Neural crest cell (in vitro differentiated cells): ENCODE measurements around the gene TMEM72. TPM values are rescaled to one million over a fixed set of nuclear protein-coding genes. Genes with fewer than 3 reads are reported as not detected.

Experiments
- DNase-seq: peaks from one replicate; pipeline ENCODE4 v3.0.0; 2021; ENCODE audit warnings: low read depth, mixed read lengths, low spot score
- H3K27ac Mint-ChIP-seq: one replicate; pipeline ENCODE4 v1.8.0; 2021; ENCODE audit warnings: mild to moderate bottlenecking, mixed read lengths; ENCODE audit not compliant: unreplicated experiment
- H3K27me3 Mint-ChIP-seq: 2 replicates; pipeline ENCODE4 v1.8.0; 2021; ENCODE audit warnings: low read depth, mild to moderate bottlenecking, mixed read lengths
- H3K36me3 Mint-ChIP-seq: 2 replicates; pipeline ENCODE4 v1.8.0; 2021; ENCODE audit warnings: low read depth, mild to moderate bottlenecking, mixed read lengths
- H3K4me1 Mint-ChIP-seq: 2 replicates; pipeline ENCODE4 v1.8.0; 2021; ENCODE audit warnings: mixed read lengths
- H3K4me3 Mint-ChIP-seq: one replicate; pipeline ENCODE4 v1.8.0; 2021; ENCODE audit warnings: mild to moderate bottlenecking, mixed read lengths
- H3K9me3 Mint-ChIP-seq: 2 replicates; pipeline ENCODE4 v1.8.0; 2021; ENCODE audit warnings: mixed read lengths
- CTCF ChIP-seq: fragments of 200-600 bp; sonication (generic); conservative IDR thresholded peaks from 2 replicates; pipeline ENCODE4 v1.5.0; 2021; ENCODE audit warnings: antibody characterized with exemption, mild to moderate bottlenecking
- total RNA-seq: library from RNA; stranded (reverse); gene quantifications from 2 replicates; pipeline ENCODE4 v1.2.1, GENCODE V29; 2021

Gene TMEM72
- total RNA-seq, 1 donor from 2014 or later = not detected

GRCh38 chr10:44966129-44966815 lies 55.1 kb downstream of the TMEM72 start:
- no peak overlapping the region for H3K27ac Mint-ChIP-seq
- H3K9me3 Mint-ChIP-seq = no peaks in the 10 kb centered on the region
- no peak for DNase-seq
- peaks cover 74% of the 10 kb centered on the region for H3K4me1 Mint-ChIP-seq
- peak overlapping the region; percentile 39 for H3K4me3 Mint-ChIP-seq
- H3K36me3 Mint-ChIP-seq = peaks cover 5% of the 10 kb centered on the region
- H3K27me3 Mint-ChIP-seq = no peaks in the 10 kb centered on the region
- TF ChIP-seq CTCF = no peak

GRCh38 chr10:44966816-44967509 lies 55.8 kb downstream of the TMEM72 start:
- H3K4me3 Mint-ChIP-seq = no peak overlapping the region
- no peak overlapping the region for H3K27ac Mint-ChIP-seq
- peak; percentile 52 for TF ChIP-seq CTCF
- H3K27me3 Mint-ChIP-seq = no peaks in the 10 kb centered on the region
- H3K4me1 Mint-ChIP-seq = peaks cover 67% of the 10 kb centered on the region
- DNase-seq = no peak
- H3K9me3 Mint-ChIP-seq = no peaks in the 10 kb centered on the region
- peaks cover 5% of the 10 kb centered on the region for H3K36me3 Mint-ChIP-seq

GRCh38 chr10:44967616-44968015 lies 56.5 kb downstream of the TMEM72 start:
- no peak for TF ChIP-seq CTCF
- H3K4me3 Mint-ChIP-seq = peak overlapping the region; percentile 19
- no peak for DNase-seq
- H3K36me3 Mint-ChIP-seq = peaks cover 5% of the 10 kb centered on the region
- H3K27ac Mint-ChIP-seq = no peak overlapping the region
- no peaks in the 10 kb centered on the region for H3K27me3 Mint-ChIP-seq
- peaks cover 61% of the 10 kb centered on the region for H3K4me1 Mint-ChIP-seq
- no peaks in the 10 kb centered on the region for H3K9me3 Mint-ChIP-seq

- Mint-ChIP-seq H3K9me3 (no peaks in the 10 kb centered on the region), H3K27ac (no peak overlapping the region), H3K4me3 (no peak overlapping the region), H3K4me1 (peaks cover 56% of the 10 kb centered on the region), H3K27me3 (no peaks in the 10 kb centered on the region), H3K36me3 (peaks cover 5% of the 10 kb centered on the region)
- no peak for DNase-seq
- no peak for TF ChIP-seq CTCF
These were observed 57.0 kb downstream of the TMEM72 start for GRCh38 chr10:44968091-44968490.

- Mint-ChIP-seq H3K36me3 (peaks cover 5% of the 10 kb centered on the region), H3K4me3 (no peak overlapping the region), H3K27me3 (no peaks in the 10 kb centered on the region), H3K9me3 (no peaks in the 10 kb centered on the region), H3K4me1 (peaks cover 55% of the 10 kb centered on the region), H3K27ac (peak overlapping the region; percentile 1)
- DNase-seq = no peak
- TF ChIP-seq CTCF = no peak
These were observed 57.6 kb downstream of the TMEM72 start for GRCh38 chr10:44968500-44969400.
